ENCODE data around the gene SLC6A2.

SLC6A2 gene

DNA sequence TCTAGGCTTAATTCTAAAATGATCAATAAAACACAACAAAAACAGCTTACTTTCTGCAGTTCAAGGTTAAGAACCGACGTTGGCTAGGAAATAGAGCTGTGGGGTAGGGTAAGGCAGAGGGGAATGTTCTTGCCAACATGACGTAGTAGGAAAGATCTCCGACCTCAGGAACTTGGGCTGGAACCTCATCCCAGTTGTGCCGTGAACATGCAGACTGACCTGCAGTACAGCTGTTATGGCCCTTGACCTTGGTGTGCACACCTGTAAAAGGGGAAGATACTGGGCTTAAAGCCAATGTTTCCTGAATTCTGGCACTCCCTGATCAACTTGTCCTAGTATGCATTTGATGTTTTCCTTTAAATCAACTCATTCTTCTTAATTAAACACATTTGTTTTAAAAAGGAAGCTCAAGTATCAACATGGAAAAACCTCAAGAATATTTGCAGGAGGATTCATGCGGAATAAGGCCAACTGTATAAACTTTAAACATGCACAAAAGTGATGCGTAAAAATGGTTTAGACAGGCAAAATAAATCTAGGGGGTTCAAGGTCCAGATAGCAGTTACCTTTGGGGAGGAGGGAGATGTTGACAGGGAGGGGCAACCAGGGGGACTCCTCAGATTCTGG, 14.2 kb upstream of the SLC6A2 start:
- ATAC-seq (ENCODE audit: insufficient read depth, low read depth): no peak
- Histone ChIP-seq H3K4me3 (ENCODE audit: low read depth in 1 of 2, low read length in 2 of 2) (no peak overlapping the region), H3K4me2 (ENCODE audit: insufficient read depth, low read length) (no peak overlapping the region), H3K27me3 (ENCODE audit: insufficient read depth, low read length, poor library complexity) (peaks cover 5% of the 10 kb centered on the region), H3K27ac (ENCODE audit: low read length) (no peak overlapping the region), H3K9ac (ENCODE audit: low read depth, low read length) (no peak overlapping the region), H3K9me3 (ENCODE audit: insufficient read depth, low read length, severe bottlenecking) (no peaks in the 10 kb centered on the region), H2AFZ (ENCODE audit: low read depth, low read length) (no peak overlapping the region), H4K20me1 (ENCODE audit: insufficient read depth, low read length) (no peaks in the 10 kb centered on the region), H3K36me3 (ENCODE audit: insufficient read depth, low read length) (no peaks in the 10 kb centered on the region), H3K79me2 (ENCODE audit: insufficient read depth, low read length) (no peaks in the 10 kb centered on the region), H3K4me1 (ENCODE audit: insufficient read depth, low read length) (no peaks in the 10 kb centered on the region)
- TF ChIP-seq, protein P1, sequence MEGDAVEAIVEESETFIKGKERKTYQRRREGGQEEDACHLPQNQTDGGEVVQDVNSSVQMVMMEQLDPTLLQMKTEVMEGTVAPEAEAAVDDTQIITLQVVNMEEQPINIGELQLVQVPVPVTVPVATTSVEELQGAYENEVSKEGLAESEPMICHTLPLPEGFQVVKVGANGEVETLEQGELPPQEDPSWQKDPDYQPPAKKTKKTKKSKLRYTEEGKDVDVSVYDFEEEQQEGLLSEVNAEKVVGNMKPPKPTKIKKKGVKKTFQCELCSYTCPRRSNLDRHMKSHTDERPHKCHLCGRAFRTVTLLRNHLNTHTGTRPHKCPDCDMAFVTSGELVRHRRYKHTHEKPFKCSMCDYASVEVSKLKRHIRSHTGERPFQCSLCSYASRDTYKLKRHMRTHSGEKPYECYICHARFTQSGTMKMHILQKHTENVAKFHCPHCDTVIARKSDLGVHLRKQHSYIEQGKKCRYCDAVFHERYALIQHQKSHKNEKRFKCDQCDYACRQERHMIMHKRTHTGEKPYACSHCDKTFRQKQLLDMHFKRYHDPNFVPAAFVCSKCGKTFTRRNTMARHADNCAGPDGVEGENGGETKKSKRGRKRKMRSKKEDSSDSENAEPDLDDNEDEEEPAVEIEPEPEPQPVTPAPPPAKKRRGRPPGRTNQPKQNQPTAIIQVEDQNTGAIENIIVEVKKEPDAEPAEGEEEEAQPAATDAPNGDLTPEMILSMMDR (IDR thresholded peaks at IDR 0.05; ENCODE audit: borderline replicate concordance, extremely low read depth, low read length, poor library complexity, severe bottlenecking): no peak
- no peak for TF ChIP-seq EZH2 (IDR thresholded peaks at IDR 0.05; ENCODE audit: borderline replicate concordance, low read depth, low read length, severe bottlenecking)
- no peak for DNase-seq

DNA sequence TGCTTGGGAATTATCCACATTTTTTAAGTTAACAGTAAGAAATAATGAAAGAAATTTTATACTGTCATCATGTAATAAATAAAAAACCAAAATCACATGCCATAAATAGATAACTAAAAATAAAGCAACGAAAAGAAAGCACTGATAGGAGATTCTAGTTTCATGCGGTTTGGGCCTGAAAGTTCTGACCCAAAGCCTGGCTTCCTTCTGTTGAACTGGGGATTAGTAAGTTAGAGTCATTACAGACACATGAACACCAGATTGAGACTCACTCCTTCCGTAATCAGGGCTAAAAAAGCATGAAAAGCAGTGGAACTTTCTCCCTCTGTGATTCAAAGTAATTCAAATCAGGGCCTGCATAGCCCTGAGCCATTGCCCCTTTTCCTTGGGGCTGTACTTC, 13.2 kb upstream of the SLC6A2 start:
- no peak overlapping the region for H3K9ac ChIP-seq (ENCODE audit: low read depth, low read length)
- no peaks in the 10 kb centered on the region for H3K36me3 ChIP-seq (ENCODE audit: insufficient read depth, low read length)
- H3K79me2 ChIP-seq (ENCODE audit: insufficient read depth, low read length): no peaks in the 10 kb centered on the region
- H3K4me1 ChIP-seq (ENCODE audit: insufficient read depth, low read length): no peaks in the 10 kb centered on the region
- H3K9me3 ChIP-seq (ENCODE audit: insufficient read depth, low read length, severe bottlenecking): no peaks in the 10 kb centered on the region
- H3K4me2 ChIP-seq (ENCODE audit: insufficient read depth, low read length): no peak overlapping the region
- no peaks in the 10 kb centered on the region for H4K20me1 ChIP-seq (ENCODE audit: insufficient read depth, low read length)
- peaks cover 5% of the 10 kb centered on the region for H3K27me3 ChIP-seq (ENCODE audit: insufficient read depth, low read length, poor library complexity)
- ATAC-seq (ENCODE audit: insufficient read depth, low read depth) (no peak), DNase-seq (no peak)
- no peak overlapping the region for H3K27ac ChIP-seq (ENCODE audit: low read length)
- no peak overlapping the region for H3K4me3 ChIP-seq (ENCODE audit: low read depth in 1 of 2, low read length in 2 of 2)
- H2AFZ ChIP-seq (ENCODE audit: low read depth, low read length): no peak overlapping the region
- TF ChIP-seq, protein P1 (IDR thresholded peaks at IDR 0.05; ENCODE audit: borderline replicate concordance, extremely low read depth, low read length, poor library complexity, severe bottlenecking): no peak
- no peak for TF ChIP-seq EZH2 (IDR thresholded peaks at IDR 0.05; ENCODE audit: borderline replicate concordance, low read depth, low read length, severe bottlenecking)

DNA sequence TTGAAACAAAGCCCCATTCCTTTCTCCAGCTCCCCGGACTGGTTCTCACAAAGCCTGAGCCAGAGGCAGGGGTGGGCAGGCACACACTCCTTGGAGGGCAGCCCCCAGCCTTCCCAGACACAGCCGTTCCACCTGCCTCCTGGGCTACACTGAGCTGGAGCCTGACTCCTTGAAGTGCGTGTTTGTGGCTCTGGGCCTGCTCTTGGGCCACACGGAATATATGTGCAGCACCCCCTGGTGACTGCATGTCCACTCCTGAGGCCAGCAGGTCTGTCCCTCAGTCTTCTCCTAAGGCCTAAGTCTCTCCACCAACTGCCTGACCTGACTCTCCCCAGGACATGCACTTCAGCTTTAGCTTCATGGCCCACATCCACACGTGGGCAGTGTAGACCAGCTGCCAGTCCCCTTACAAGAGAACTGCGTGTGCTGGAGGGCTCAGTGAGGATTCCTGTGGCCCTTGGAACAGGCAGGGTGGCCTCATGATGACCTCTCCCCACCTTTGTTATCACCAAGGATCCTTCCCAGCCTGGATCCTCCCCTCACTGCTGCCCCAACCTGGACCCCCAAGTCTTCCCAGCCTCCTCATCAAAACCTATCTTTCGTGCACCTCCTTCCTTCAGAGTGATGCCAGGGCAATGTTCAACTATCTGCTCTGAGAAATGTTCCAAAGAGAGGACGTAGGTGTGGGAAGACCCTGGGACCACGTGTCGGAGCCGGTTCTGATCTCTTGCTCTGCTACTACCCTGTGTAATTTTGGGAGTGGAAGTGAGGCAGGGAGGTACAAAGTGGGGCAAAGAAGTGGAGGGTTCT, 12.4 kb upstream of the SLC6A2 start:
- Histone ChIP-seq H2AFZ (ENCODE audit: low read depth, low read length) (no peak overlapping the region), H3K9me3 (ENCODE audit: insufficient read depth, low read length, severe bottlenecking) (no peaks in the 10 kb centered on the region), H3K4me1 (ENCODE audit: insufficient read depth, low read length) (no peaks in the 10 kb centered on the region), H3K79me2 (ENCODE audit: insufficient read depth, low read length) (no peaks in the 10 kb centered on the region), H3K9ac (ENCODE audit: low read depth, low read length) (no peak overlapping the region), H3K4me2 (ENCODE audit: insufficient read depth, low read length) (no peak overlapping the region), H4K20me1 (ENCODE audit: insufficient read depth, low read length) (no peaks in the 10 kb centered on the region), H3K27ac (ENCODE audit: low read length) (no peak overlapping the region), H3K27me3 (ENCODE audit: insufficient read depth, low read length, poor library complexity) (peaks cover under 1% of the 10 kb centered on the region), H3K36me3 (ENCODE audit: insufficient read depth, low read length) (no peaks in the 10 kb centered on the region), H3K4me3 (ENCODE audit: low read depth in 1 of 2, low read length in 2 of 2) (no peak overlapping the region)
- TF ChIP-seq EZH2 (IDR thresholded peaks at IDR 0.05; ENCODE audit: borderline replicate concordance, low read depth, low read length, severe bottlenecking): no peak
- TF ChIP-seq, protein P1 (IDR thresholded peaks at IDR 0.05; ENCODE audit: borderline replicate concordance, extremely low read depth, low read length, poor library complexity, severe bottlenecking): peak; percentile 5
- DNase-seq (no peak), ATAC-seq (ENCODE audit: insufficient read depth, low read depth) (no peak)

Measured in DND-41 (cell line).